ENCODE measurements around the gene BAZ2B. TPM values are rescaled to one million over a fixed set of nuclear protein-coding genes. Genes with fewer than 3 reads are reported as not detected.
"Not testable (repeated sequence)": the region's sequence is repeated elsewhere in the genome, so short reads cannot be mapped to it uniquely, and the experiment has no call there.

BAZ2B gene
- polyA plus RNA-seq, 5 donors, result 53.2 to 128 (median 104) TPM

- no peak for DNase-seq
Observed at GRCh38 chr2:159539701-159540100, 76.6 kb downstream of the BAZ2B start.

- DNase-seq, result no peak
Observed at GRCh38 chr2:159538801-159539200, 77.5 kb downstream of the BAZ2B start.

DNA sequence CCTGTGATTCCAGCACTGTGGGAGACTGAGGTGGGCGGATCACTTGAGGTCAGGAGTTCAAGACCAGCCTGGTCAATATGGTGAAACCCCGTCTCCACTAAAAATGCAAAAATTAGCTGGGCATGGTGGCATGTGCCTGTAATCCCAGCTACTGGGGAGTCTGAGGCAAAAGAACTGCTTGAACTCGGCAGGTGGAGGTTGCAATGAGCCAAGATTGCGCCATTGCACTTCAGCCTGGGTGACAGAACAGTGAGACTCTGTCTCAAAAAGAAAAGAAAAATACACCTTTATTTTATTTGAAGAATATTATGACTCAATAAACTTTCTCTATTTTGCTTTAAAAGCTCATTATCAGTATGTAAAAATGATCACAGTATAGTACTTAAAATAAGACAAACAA is 81.1 kb downstream of the BAZ2B start:
- DNase-seq, result not testable (repeated sequence)

DNA sequence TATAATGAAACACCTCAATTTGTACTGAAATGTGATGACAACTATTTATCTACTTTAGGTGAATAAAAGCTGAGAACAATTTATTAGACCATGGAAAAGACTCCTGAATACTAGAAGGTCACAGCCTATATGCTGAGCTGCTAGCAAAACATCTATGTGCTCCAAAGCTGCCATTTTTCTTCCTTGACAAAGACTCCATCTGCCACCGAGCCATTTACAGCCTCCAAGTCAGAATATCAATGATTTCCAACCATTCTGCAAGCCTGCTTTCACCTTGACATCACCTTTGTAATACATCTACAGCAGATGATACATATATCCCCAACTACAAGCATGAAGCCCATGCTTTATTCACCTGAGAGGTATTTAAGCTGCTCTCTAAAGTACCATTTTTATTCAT is 84.9 kb downstream of the BAZ2B start:
- no peak for DNase-seq

DNA sequence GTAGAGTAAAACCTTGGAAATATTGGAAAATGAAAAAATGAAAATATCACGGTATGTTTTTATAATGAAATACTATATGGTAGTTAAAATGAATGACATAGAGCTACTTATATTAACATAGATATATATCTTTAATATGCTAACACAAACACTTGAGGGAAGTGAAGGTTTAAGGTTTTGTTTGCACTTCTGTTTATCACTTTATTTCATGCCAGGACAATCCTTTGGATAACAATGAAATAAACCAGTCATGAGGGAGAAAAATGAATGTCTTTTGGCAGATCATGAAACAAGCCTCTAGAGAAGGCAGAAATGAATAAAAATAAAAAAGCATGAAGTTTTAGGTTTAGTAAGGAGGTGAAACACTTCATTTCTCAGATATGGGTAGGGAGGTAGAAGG is 89.9 kb downstream of the BAZ2B start:
- no peak for DNase-seq

- DNase-seq, result no peak
Observed at GRCh38 chr2:159525012-159525411, 91.3 kb downstream of the BAZ2B start.

- DNase-seq, result no peak
Observed at GRCh38 chr2:159521272-159521671, 95.1 kb downstream of the BAZ2B start.

- DNase-seq, result no peak
Observed at GRCh38 chr2:159518321-159519005, 97.9 kb downstream of the BAZ2B start.

GRCh38 chr2:159516241-159516758 is 100.0 kb downstream of the BAZ2B start:
- DNase-seq, result peak; percentile 41 to 45

DNA sequence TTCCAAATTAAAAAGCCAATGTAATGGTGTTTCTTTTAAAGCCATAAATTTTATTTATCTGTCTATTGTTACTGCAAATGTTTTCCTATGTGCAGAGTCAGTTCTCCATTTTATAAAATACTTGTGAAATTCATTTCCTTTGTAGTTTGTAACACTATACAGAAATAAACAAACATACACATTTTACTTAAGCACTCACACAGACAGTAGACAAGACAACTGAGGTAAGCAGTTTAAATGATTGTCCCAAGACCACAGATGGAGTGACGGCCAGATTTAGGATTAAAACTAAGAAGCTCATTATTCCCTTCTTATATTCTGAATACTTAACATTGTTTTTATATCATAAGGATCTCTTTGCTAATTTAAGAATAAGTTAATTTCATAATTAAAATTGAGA is 100.9 kb downstream of the BAZ2B start:
- DNase-seq, result no peak

DNA sequence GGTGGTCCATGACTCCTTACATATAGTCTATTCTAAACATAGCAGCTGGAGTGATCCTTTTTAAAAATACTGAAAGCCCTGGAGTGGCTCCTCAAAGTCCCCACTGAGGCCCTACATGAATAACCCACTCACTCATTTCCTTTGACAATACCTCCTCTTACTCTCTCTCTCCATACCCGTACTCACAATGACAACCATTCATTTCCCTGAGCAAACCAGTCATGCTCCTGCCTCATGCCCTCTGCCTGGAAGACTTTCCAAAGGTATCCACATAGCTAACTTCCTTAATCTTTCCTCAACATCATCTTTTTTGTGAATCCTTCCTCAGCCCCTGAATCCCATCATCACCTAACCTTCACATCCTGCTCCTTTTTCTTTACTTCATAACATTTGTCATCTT is 102.6 kb downstream of the BAZ2B start:
- DNase-seq, result no peak

GRCh38 chr2:159508140-159508539 is 108.2 kb downstream of the BAZ2B start:
- DNase-seq, result no peak

GRCh38 chr2:159506764-159507440 is 109.4 kb downstream of the BAZ2B start:
- no peak for DNase-seq

DNA sequence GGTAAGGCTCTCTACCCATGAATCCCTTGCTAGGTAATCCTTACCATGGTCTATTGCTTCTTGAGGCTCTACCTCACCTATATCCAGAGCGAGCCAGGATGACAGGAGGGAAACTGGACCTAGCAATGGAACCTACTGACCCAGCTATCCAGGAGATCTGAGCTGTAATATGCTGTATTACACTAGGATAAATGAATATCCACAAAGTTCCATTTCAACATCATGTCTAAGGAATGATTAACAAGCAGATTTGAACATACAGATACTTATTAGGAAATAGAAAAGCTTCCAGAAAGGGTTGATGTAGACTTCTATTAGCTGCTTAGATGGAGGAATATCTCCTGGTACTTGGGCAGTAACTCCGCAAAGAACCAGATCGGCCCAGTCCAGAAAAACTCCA is 110.1 kb downstream of the BAZ2B start:
- no peak for DNase-seq

DNA sequence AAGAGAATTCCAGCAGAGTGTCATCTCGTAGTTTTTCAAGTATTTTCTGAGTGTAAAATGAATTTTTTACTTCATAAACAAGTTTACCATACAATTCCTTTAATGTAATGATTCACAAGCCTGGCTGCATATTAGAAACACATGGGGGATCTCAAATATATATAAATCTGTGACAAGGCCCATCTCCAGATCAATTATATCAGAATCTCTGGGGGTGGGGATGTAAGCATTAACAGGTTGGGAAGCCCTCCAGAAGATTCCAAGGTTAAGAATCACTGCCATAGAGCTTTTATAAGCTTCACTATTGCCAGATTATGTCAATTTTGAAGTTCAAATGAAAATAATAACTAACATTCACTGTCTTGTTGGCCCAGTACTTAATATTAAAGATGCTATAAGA is 111.2 kb downstream of the BAZ2B start:
- no peak for DNase-seq

DNA sequence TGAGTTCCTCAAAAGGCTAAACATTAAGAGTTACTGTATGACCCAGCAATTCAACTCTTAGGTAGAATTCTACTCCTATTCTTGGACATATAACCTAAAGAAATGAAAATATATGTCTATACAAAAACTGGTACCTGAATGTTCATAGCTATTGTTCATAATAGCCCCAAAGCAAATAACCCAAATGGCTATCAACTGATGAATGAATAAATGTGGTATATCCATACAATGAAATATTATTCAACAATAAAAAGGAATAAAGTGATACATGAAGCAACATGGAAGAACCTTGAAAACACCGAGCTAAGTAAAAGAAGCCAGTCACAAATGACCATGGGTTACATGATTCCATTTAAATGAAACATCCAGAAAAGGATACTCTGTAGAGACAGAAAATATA is 114.6 kb downstream of the BAZ2B start:
- DNase-seq, result no peak

GRCh38 chr2:159497847-159498246 is 118.5 kb downstream of the BAZ2B start:
- DNase-seq, result no peak

GRCh38 chr2:159497256-159497655 is 119.1 kb downstream of the BAZ2B start:
- peak in 1 of 2 donors; percentile 19 for DNase-seq

DNA sequence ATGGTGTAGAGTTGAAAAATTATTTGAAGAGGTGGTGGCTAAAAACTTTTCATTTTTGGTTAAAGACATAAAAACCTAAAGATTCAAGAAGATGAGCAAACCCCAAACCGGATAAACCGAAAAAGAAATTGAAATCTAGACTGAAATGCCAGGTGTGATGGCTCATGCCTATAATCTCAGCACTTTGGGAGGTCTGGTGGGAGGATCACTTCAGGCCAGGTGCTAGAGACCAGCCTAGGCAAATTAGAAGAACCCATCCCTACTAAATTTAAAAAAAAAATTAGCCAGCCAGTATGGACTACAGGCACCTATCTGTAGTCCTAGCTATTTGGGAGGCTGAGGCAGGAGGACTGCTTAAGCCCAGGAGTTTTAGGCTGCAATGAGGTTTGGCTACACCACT is 126.9 kb downstream of the BAZ2B start:
- no peak for DNase-seq

DNA sequence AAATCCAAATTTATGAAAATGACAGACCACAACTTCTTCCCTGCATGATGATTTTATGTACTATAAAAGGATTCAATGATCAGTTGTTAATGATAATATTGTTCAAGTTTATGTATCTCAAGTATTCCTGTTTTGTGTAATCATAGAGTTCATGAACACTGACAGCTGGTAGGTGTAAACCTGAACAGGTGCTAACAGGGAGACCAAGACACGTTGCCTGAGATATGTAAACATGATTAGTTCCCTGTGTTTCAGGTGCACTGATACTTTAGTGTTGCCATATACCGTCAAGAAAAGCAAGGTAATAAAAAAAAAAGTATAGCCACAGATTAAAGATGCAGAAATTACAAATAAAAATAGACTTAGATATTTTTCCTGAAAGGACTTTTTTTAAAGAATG is 131.8 kb downstream of the BAZ2B start:
- DNase-seq, result no peak

GRCh38 chr2:159476329-159476728 is 140.0 kb downstream of the BAZ2B start:
- no peak for DNase-seq

DNA sequence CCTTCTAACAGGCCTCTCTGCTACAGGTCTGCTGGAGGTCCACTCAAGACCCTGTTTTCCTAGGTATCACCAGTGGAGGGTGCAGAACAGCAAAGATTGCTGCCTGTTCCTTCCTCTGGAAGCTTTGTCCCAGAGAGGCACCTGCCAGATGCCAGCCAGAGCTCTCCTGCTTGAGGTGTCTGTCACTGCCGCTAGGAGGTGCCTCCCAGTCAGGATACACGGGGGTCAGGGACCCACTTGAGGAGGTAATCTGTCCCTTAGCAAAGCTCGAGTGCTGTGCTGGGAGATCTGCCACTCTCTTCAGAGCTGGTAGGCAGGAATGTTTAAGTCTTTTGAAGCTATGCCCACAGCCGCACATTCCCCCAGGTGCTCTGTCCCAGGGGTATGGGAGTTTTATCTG is 140.6 kb downstream of the BAZ2B start:
- no peak for DNase-seq

DNA sequence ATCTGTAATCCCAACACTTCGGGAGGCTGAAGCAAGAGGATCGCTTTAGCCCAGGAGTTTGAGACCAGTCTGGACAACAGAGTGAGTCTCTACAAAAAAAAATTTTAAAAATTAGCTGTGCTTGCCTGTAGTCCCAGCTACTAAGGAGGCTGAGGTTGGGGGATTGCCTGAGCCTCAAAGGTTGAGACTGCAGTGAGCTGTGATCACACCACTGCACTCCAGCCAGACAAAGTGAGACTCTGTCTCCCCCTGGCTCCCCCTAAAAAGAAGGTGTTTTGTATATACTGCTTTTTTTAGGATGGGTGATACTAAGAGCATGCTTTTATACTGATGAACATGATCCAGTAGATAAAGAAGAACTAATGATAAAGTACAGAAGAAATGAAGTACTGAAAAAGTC is 145.0 kb downstream of the BAZ2B start:
- no peak for DNase-seq

DNA sequence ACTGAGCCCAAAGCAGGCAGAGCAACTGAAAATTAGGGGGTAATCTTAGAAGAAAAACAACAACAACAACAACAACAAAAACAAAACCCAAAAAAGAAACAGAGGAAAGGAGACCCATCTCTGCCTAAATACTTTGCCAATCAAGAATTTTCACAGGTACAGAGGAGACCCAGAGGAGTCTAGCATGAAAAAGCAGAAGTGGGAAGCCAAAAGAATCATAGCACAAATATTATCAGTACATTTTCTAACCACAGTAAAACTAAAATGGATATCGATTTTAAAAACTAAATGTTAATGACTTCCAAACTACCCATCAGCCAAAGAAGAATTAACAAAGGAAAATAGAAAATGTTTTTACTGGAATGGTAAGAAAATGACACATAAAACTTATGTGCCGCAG is 148.1 kb downstream of the BAZ2B start:
- DNase-seq, result no peak

Data from right lung (tissue), 5 donors.